MM.1S (cell line): ENCODE measurements around the gene POM121L2.

Experiments used
- CTCF ChIP-seq: fragments of 300-600 bp; sonication (generic); IDR thresholded peaks from 2 replicates; pipeline ENCODE4 v1.5.1; 2016; ENCODE audit warnings: antibody characterized with exemption, low read length, mixed read lengths
- EZH2 ChIP-seq: fragments of 300-600 bp; sonication (generic); optimal IDR thresholded peaks from 2 replicates; pipeline ENCODE3; 2017; ENCODE audit warnings: low read depth, mild to moderate bottlenecking, antibody characterized with exemption, low read length, mixed read lengths

GRCh38 chr6:27321901-27322300, 9.8 kb upstream of the POM121L2 start:
- no peak for TF ChIP-seq CTCF
- no peak for TF ChIP-seq EZH2
